MV-4-11 (cell line): ENCODE results near the gene CUL9.

Experiments
- DNase-seq: peaks from one replicate; lab custom pipeline; 2025; lab: John Stamatoyannopoulos, UW

Gene CUL9

GRCh38 chr6:43229803-43230620, 48.0 kb downstream of the CUL9 start:
- DNase-seq = no peak

GRCh38 chr6:43231053-43231452, 49.1 kb downstream of the CUL9 start:
- DNase-seq = peak; percentile 58

GRCh38 chr6:43231735-43232450, 49.9 kb downstream of the CUL9 start:
- no peak for DNase-seq

- no peak for DNase-seq
These were observed 53.8 kb downstream of the CUL9 start for GRCh38 chr6:43235841-43236240.

GRCh38 chr6:43239054-43239453, 57.1 kb downstream of the CUL9 start:
- DNase-seq = no peak

- peak; percentile 22 for DNase-seq
These were observed 59.0 kb downstream of the CUL9 start for GRCh38 chr6:43240950-43241349.

- no peak for DNase-seq
These were observed 59.5 kb downstream of the CUL9 start for GRCh38 chr6:43241446-43241845.

- DNase-seq = no peak
These were observed 61.1 kb downstream of the CUL9 start, which contains the start of gene TTBK1 for GRCh38 chr6:43242908-43243663. TSS of gene TTBK1 (plus strand) at chr6:43243481. CDS start at chr6:43246661, 3,180 bp downstream.

GRCh38 chr6:43243664-43244321, 61.8 kb downstream of the CUL9 start:
- DNase-seq = no peak

- DNase-seq = peak; percentile 70
These were observed 64.5 kb downstream of the CUL9 start for GRCh38 chr6:43246301-43247113.

GRCh38 chr6:43247114-43247999, 65.4 kb downstream of the CUL9 start:
- peak; percentile 60 for DNase-seq

- DNase-seq = no peak
These were observed 66.1 kb downstream of the CUL9 start for GRCh38 chr6:43248101-43248500.

GRCh38 chr6:43248791-43249190, 66.8 kb downstream of the CUL9 start:
- no peak for DNase-seq

- no peak for DNase-seq
These were observed 69.0 kb downstream of the CUL9 start for GRCh38 chr6:43250992-43251373.

GRCh38 chr6:43253401-43253800, 71.4 kb downstream of the CUL9 start:
- DNase-seq = no peak

- no peak for DNase-seq
These were observed 72.3 kb downstream of the CUL9 start for GRCh38 chr6:43254138-43254817.

- no peak for DNase-seq
These were observed 72.8 kb downstream of the CUL9 start for GRCh38 chr6:43254846-43255245.

GRCh38 chr6:43255408-43256054, 73.5 kb downstream of the CUL9 start:
- DNase-seq = no peak
